ENCODE measurements around the gene SHISAL1. TPM values are rescaled to one million over a fixed set of nuclear protein-coding genes. Genes with fewer than 3 reads are reported as not detected.

The SHISAL1 gene
- total RNA-seq, 1 experiment from 2014 or later: 2.9 TPM

DNA sequence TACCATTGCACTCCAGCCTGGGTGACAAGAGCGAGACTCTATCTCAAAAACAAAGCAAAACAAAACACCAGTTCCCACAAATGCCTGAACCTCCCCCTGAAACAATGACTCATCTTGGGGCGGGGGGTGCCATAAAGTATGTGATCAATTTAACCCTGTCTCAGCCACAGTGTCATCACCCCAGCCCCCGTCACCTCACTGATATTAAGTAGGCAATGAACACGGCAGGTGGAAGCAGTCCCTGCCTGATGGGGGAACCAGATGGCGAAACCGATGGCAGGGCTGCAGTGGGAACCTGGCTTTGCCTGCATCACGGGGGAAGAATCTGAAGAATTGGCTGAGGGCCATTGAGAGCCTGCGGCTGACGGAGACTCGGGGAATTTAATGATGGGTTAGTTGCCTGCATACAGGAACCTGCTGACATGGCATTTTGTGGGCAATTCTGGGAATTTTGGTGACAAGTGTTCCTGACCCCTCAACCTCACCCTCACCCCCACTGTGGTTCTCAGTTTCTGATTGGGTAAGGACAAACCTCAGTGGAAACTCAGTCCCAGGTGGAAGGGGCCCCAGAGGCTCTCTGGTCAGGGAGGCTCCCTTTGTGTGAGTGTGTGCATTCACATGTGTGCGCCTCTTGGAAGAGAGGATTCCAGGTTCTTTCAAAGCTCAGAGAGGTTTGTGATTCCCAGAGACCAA is 39.1 kb upstream of the SHISAL1 start:
- Histone ChIP-seq H3K9ac (ENCODE audit: extremely low read depth, insufficient read length, low read length) (no peak overlapping the region), H3T11ph (ENCODE audit: low read length) (no peak overlapping the region), H3K79me1 (ENCODE audit: insufficient read depth, low read depth, low read length, poor library complexity, severe bottlenecking) (no peaks in the 10 kb centered on the region), H3K56ac (ENCODE audit: insufficient read length, low read depth, low read length) (no peak overlapping the region), H3K27ac (ENCODE audit: insufficient read length, low read depth, low read length) (no peak overlapping the region), H3K23ac (ENCODE audit: insufficient read length, low read depth, low read length) (no peak overlapping the region), H2AK5ac (ENCODE audit: insufficient read length, low read length) (no peak overlapping the region), H2BK12ac (ENCODE audit: insufficient read length, low read depth, low read length) (no peak overlapping the region), H3K18ac (ENCODE audit: insufficient read length, low read depth, low read length) (no peak overlapping the region), H2BK20ac (ENCODE audit: low read depth, low read length, poor library complexity, severe bottlenecking) (no peak overlapping the region), H2AFZ (ENCODE audit: low read length) (no peak overlapping the region), H4K5ac (ENCODE audit: insufficient read length, low read depth, low read length) (no peak overlapping the region), H2BK15ac (ENCODE audit: low read depth, low read length) (no peak overlapping the region), H3K14ac (ENCODE audit: insufficient read depth, low read length) (peak overlapping the region; percentile 68; the same call in 1 of the 2 replicates), H3K9me3 (ENCODE audit: control insufficient read depth, low read depth, low read length) (no peaks in the 10 kb centered on the region), H4K20me1 (ENCODE audit: control insufficient read depth, insufficient read depth, insufficient read length) (no peaks in the 10 kb centered on the region), H4K91ac (ENCODE audit: insufficient read length, low read depth, low read length) (no peak overlapping the region), H3K4ac (ENCODE audit: low read depth, low read length) (no peak overlapping the region), H3K23me2 (ENCODE audit: insufficient read length, low read depth, low read length, poor library complexity, severe bottlenecking) (peaks cover 2% of the 10 kb centered on the region), H4K8ac (replicated peaks; ENCODE audit: insufficient read length, low read depth, low read length) (no peak overlapping the region), H3K79me2 (ENCODE audit: insufficient read depth, low read length) (no peaks in the 10 kb centered on the region), H3K4me2 (ENCODE audit: insufficient read depth, insufficient read length, low read length) (no peak overlapping the region), H2BK120ac (ENCODE audit: low read depth, low read length, poor library complexity, severe bottlenecking) (no peak overlapping the region), H2BK5ac (ENCODE audit: insufficient read length, low read length) (no peak overlapping the region), H3K27me3 (ENCODE audit: insufficient read depth, low read length) (no peaks in the 10 kb centered on the region; the same call in 1 of the 2 replicates), H3K4me1 (ENCODE audit: insufficient read depth, low read length) (peaks cover 4% of the 10 kb centered on the region; the same call in 1 of the 2 replicates)
- Mint-ChIP-seq H3K9me3 (no peaks in the 10 kb centered on the region), H3K4me3 (no peak overlapping the region), H3K27me3 (ENCODE audit: low read depth) (peaks cover 13% of the 10 kb centered on the region), H3K27ac (peak overlapping the region in 2 of 3 experiments; percentile 67 to 81; a peak in 3 of 7 replicates), H3K36me3 (ENCODE audit: insufficient read depth in 1 of 3, low read depth in 3 of 3) (no peaks in the 10 kb centered on the region), H3K4me1 (peaks cover 18 to 48% of the 10 kb centered on the region in 2 experiments)
- WGBS (ENCODE audit: extremely low coverage, insufficient read length, low lambda C conversion rate): no CpG with 5 or more reads among the region's 11 CpGs
- peak; percentile 69 for DNase-seq
- TF ChIP-seq, protein P1, sequence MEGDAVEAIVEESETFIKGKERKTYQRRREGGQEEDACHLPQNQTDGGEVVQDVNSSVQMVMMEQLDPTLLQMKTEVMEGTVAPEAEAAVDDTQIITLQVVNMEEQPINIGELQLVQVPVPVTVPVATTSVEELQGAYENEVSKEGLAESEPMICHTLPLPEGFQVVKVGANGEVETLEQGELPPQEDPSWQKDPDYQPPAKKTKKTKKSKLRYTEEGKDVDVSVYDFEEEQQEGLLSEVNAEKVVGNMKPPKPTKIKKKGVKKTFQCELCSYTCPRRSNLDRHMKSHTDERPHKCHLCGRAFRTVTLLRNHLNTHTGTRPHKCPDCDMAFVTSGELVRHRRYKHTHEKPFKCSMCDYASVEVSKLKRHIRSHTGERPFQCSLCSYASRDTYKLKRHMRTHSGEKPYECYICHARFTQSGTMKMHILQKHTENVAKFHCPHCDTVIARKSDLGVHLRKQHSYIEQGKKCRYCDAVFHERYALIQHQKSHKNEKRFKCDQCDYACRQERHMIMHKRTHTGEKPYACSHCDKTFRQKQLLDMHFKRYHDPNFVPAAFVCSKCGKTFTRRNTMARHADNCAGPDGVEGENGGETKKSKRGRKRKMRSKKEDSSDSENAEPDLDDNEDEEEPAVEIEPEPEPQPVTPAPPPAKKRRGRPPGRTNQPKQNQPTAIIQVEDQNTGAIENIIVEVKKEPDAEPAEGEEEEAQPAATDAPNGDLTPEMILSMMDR (conservative IDR thresholded peaks at IDR 0.05): no peak
